Caco-2 (cell line): Measurements from ENCODE around the gene SLC25A36. TPM values are rescaled to one million over a fixed set of nuclear protein-coding genes. Genes with fewer than 3 reads are reported as not detected.
A peak's percentile ranks its signal among the peaks of the same experiment; 100 is the strongest.

Experiments used
- BruUV-seq: library from RNA; stranded (reverse); fragments of 400-500 nt; replicated peaks from 2 replicates; lab custom pipeline; 2021; lab: Mats Ljungman, UMichigan
- CTCF ChIA-PET: fragments of 300-600 bp; sonication (Branson Sonifier 250); formaldehyde crosslinking; loops from one replicate; lab custom pipeline; 2022; ENCODE audit warnings: antibody characterized with exemption; lab: Charles Lee
- POLR2A ChIA-PET: fragments of 300-600 bp; sonication (Branson Sonifier 250); formaldehyde crosslinking; loops from one replicate; lab custom pipeline; 2022; ENCODE audit warnings: antibody characterized with exemption; lab: Charles Lee
- DNase-seq, 2 experiments: peaks; one replicate each; pipeline versions ENCODE4 v3.0.0 to v3.0.0-alpha.2; 2020 to 2022
- H3K27me3 ChIP-seq: replicated peaks from 2 replicates; pipeline ENCODE4 v1.6.0; 2011; ENCODE audit warnings: low read length; ENCODE audit not compliant: control insufficient read depth, insufficient read depth
- H3K36me3 ChIP-seq: 2 replicates; pipeline ENCODE4 v1.5.1; 2011; ENCODE audit warnings: low read length; ENCODE audit not compliant: control insufficient read depth, insufficient read depth
- H3K4me1 ChIP-seq: fragments of 250-450 bp; sonication (Bioruptor Pico); 2 replicates; pipeline ENCODE4 v1.5.1; 2020; ENCODE audit warnings: mild to moderate bottlenecking
- H3K4me3 ChIP-seq: 2 replicates; pipeline ENCODE4 v1.5.1; 2011; ENCODE audit warnings: low read depth, mild to moderate bottlenecking, control low read depth, low read length
- H3K9me3 ChIP-seq: fragments of 250-450 bp; sonication (Bioruptor Pico); 2 replicates; pipeline ENCODE4 v1.5.1; 2020; ENCODE audit warnings: mild to moderate bottlenecking, moderate library complexity
- H3K27ac Mint-ChIP-seq: one replicate; pipeline ENCODE4 v1.8.0; 2022; ENCODE audit warnings: mixed read lengths; ENCODE audit not compliant: unreplicated experiment
- H3K27me3 Mint-ChIP-seq: one replicate; pipeline ENCODE4 v1.8.0; 2022; ENCODE audit warnings: mixed read lengths; ENCODE audit not compliant: insufficient read depth, unreplicated experiment
- H3K36me3 Mint-ChIP-seq: one replicate; pipeline ENCODE4 v1.8.0; 2022; ENCODE audit warnings: mild to moderate bottlenecking, mixed read lengths; ENCODE audit not compliant: insufficient read depth, unreplicated experiment
- H3K4me1 Mint-ChIP-seq: one replicate; pipeline ENCODE4 v1.8.0; 2022; ENCODE audit warnings: low read depth, mixed read lengths; ENCODE audit not compliant: unreplicated experiment
- H3K4me3 Mint-ChIP-seq: one replicate; pipeline ENCODE4 v1.8.0; 2022; ENCODE audit warnings: mild to moderate bottlenecking, moderate library complexity, mixed read lengths; ENCODE audit not compliant: unreplicated experiment
- H3K9me3 Mint-ChIP-seq: one replicate; pipeline ENCODE4 v1.8.0; 2022; ENCODE audit warnings: mixed read lengths; ENCODE audit not compliant: unreplicated experiment
- intact Hi-C: fragments of 100-400 bp; cut with micrococcal nuclease; formaldehyde crosslinking; loops from one replicate; pipeline ENCODE4 v1.10.0; 2022; ENCODE audit not compliant: unreplicated experiment
- total RNA-seq: library from RNA; stranded (reverse); gene quantifications from 2 replicates; pipeline ENCODE4 v1.2.3, GENCODE V29; 2022
- TF ChIP-seq, protein P1 (sequence below), 2 experiments: fragments of 200-600 bp in 1 of 2; IDR thresholded peaks; 1 replicate in 1 of 2; 2 replicates in 1 of 2; pipeline versions ENCODE4 v1.5.1 to v1.8.0; 2011 to 2022; ENCODE audit warnings: antibody characterized with exemption in 1 of 2, control low read depth in 1 of 2, inconsistent platforms in 1 of 2, low read depth in 1 of 2, low read length in 1 of 2, mild to moderate bottlenecking in 1 of 2, moderate library complexity in 1 of 2; ENCODE audit not compliant: insufficient read depth in 1 of 2, severe bottlenecking in 1 of 2, unreplicated experiment in 1 of 2

SLC25A36 gene
- total RNA-seq, 1 experiment from 2014 or later: 167 TPM

DNA sequence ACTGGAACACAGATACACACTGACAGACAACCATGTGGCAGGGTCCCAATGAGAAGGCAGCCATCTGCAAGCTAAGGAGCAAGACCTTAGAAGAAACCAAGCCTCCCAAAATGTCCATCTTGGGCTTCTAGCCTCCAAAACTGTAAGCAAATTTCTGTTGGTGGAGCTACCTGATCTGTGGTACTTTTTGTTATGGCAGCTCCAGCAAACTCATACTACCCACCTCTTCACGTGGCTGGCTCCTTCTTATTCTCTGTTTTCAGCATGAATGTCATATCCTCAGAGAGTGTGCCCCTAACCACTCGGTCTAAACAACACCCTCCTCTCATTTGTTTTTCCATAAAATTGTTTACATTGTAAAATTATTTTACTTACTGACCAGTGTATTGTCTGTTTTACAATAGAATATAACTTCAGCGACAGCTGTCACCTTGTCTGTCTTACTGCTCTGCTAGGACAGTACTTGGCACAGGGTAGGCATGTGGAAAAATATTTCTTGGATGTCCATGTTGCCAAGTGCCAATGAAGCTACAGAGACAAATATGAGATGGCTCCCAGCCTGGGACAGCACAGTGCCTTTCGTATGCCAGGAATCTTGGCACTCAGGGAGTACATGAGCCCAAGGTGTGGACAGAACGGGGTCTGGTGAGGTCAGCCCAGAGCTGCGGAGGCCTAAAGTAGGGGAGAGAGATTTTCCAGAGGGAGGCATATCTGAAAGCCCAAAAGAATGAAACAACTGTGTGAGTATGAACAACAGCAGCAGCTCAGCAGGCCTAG is 17.4 kb upstream of the SLC25A36 start:
- Histone ChIP-seq H3K27me3 (no peaks in the 10 kb centered on the region), H3K9me3 (no peaks in the 10 kb centered on the region), H3K4me3 (no peak overlapping the region), H3K4me1 (peaks cover 9% of the 10 kb centered on the region; the same call in 1 of the 2 replicates), H3K36me3 (no peaks in the 10 kb centered on the region)
- Mint-ChIP-seq H3K9me3 (no peaks in the 10 kb centered on the region), H3K4me1 (peaks cover 25% of the 10 kb centered on the region), H3K36me3 (no peaks in the 10 kb centered on the region), H3K4me3 (no peak overlapping the region), H3K27me3 (no peaks in the 10 kb centered on the region), H3K27ac (no peak overlapping the region)
- TF ChIP-seq, protein P1, sequence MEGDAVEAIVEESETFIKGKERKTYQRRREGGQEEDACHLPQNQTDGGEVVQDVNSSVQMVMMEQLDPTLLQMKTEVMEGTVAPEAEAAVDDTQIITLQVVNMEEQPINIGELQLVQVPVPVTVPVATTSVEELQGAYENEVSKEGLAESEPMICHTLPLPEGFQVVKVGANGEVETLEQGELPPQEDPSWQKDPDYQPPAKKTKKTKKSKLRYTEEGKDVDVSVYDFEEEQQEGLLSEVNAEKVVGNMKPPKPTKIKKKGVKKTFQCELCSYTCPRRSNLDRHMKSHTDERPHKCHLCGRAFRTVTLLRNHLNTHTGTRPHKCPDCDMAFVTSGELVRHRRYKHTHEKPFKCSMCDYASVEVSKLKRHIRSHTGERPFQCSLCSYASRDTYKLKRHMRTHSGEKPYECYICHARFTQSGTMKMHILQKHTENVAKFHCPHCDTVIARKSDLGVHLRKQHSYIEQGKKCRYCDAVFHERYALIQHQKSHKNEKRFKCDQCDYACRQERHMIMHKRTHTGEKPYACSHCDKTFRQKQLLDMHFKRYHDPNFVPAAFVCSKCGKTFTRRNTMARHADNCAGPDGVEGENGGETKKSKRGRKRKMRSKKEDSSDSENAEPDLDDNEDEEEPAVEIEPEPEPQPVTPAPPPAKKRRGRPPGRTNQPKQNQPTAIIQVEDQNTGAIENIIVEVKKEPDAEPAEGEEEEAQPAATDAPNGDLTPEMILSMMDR (IDR thresholded peaks at IDR 0.05; ENCODE audit: insufficient read depth in 1 of 2, low read depth in 1 of 2, low read length in 1 of 2, severe bottlenecking in 1 of 2, unreplicated experiment in 1 of 2): no peak
- intact Hi-C loops: no loop called here
- DNase-seq: no peak
- ChIA-PET CTCF (no interaction called here), POLR2A (no interaction called here)
- no TSS peak for BruUV-seq

DNA sequence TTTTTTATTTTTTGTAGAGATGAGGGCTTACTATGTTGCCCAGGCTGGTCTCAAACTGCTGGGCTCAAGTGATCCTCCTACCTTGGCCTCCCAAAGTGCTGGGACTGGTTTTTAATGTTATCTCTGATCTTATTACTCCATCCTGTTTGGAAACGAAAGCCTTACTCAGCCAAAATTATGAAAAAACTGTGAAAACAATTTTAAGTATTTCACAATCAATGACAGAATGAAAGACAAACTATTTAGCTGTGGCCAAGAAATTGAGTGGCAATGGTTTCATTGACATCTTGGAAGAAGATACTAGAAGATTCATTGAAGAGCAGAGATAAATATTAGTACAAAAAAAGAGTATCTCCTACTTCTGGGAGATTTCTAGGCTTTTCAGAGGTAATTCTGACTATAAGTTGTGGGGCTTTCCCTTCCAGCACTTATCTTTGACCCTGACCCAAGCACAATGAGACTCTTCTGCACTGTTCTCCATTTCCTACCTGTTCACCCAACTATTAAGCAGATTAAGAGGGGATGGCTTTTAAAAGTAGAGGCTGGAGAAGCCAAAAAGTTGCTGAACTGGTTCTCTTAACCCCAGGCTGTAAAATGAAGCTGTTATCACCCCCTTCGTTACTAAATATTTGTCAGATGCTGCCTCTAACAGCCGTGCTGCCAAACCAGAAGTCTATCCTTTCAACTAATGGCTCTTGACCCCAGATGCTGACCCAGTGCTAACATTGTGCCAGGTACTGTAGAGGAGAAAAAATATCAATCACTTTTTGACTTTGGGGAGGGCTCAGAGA is 14.2 kb upstream of the SLC25A36 start:
- intact Hi-C loops: no loop called here
- no peaks in the 10 kb centered on the region for H3K27me3 Mint-ChIP-seq
- TF ChIP-seq, protein P1 (IDR thresholded peaks at IDR 0.05; ENCODE audit: insufficient read depth in 1 of 2, low read depth in 1 of 2, low read length in 1 of 2, severe bottlenecking in 1 of 2, unreplicated experiment in 1 of 2): no peak
- H3K36me3 Mint-ChIP-seq: no peaks in the 10 kb centered on the region
- ChIA-PET CTCF (no interaction called here), POLR2A (no interaction called here)
- peaks cover 19% of the 10 kb centered on the region for H3K4me1 Mint-ChIP-seq
- peak in 1 of 2 experiments; percentile 34 for DNase-seq
- Histone ChIP-seq H3K9me3 (no peaks in the 10 kb centered on the region), H3K27me3 (no peaks in the 10 kb centered on the region), H3K4me1 (peaks cover 9% of the 10 kb centered on the region; the same call in 1 of the 2 replicates), H3K4me3 (no peak overlapping the region), H3K36me3 (no peaks in the 10 kb centered on the region)
- BruUV-seq: no TSS peak
- H3K9me3 Mint-ChIP-seq: no peaks in the 10 kb centered on the region
- no peak overlapping the region for H3K27ac Mint-ChIP-seq
- no peak overlapping the region for H3K4me3 Mint-ChIP-seq

- Histone ChIP-seq H3K36me3 (no peaks in the 10 kb centered on the region), H3K27me3 (no peaks in the 10 kb centered on the region), H3K4me1 (peaks cover 9% of the 10 kb centered on the region; the same call in 1 of the 2 replicates), H3K4me3 (no peak overlapping the region), H3K9me3 (no peaks in the 10 kb centered on the region)
- no TSS peak for BruUV-seq
- Mint-ChIP-seq H3K27me3 (no peaks in the 10 kb centered on the region), H3K4me1 (peaks cover 18% of the 10 kb centered on the region), H3K27ac (no peak overlapping the region), H3K9me3 (no peaks in the 10 kb centered on the region), H3K4me3 (no peak overlapping the region), H3K36me3 (no peaks in the 10 kb centered on the region)
- intact Hi-C loops: no loop called here
- TF ChIP-seq, protein P1 (IDR thresholded peaks at IDR 0.05; ENCODE audit: insufficient read depth in 1 of 2, low read depth in 1 of 2, low read length in 1 of 2, severe bottlenecking in 1 of 2, unreplicated experiment in 1 of 2): no peak
- no peak for DNase-seq
- ChIA-PET POLR2A (no interaction called here), CTCF (no interaction called here)
These were observed 12.2 kb upstream of the SLC25A36 start for GRCh38 chr3:140929446-140929845.
